GM18873 (cell line): Measurements from ENCODE around the gene PCSK6.
"Not testable (repeated sequence)": the region's sequence is repeated elsewhere in the genome, so short reads cannot be mapped to it uniquely, and the experiment has no call there.

Source experiments
- ATAC-seq: cut with Tn5 transposase; IDR thresholded peaks from one replicate; pipeline ENCODE4 v1.9.1; 2021; ENCODE audit warnings: mild to moderate bottlenecking, moderate library complexity, moderate number of reproducible peaks; ENCODE audit not compliant: unreplicated experiment, low FRiP score

The PCSK6 gene

GRCh38 chr15:101437618-101438481, 51.7 kb downstream of the PCSK6 start:
- no peak for ATAC-seq

- ATAC-seq = no peak
Measured at GRCh38 chr15:101437209-101437608, 52.3 kb downstream of the PCSK6 start.

DNA sequence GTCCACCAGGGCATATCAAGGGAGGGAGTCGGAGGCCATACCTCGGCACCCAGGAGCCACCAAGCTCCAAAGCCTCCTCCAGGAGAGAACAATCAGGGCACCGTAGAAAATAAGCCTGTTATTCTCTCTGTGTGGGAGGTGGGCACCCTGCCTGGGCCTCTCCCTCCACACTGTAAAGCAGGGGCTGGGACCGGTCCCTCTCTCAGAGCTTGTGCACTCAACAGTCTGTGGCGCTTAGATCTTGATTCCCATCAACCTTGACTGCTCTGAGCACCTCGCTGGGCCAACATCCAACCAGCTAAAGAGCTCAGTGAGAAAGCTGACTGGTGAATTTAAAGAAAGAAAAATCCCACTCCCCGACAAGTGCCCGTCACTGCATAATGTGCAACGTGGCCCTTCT, 53.0 kb downstream of the PCSK6 start:
- no peak for ATAC-seq

- ATAC-seq = no peak
Measured at GRCh38 chr15:101435761-101436160, 53.7 kb downstream of the PCSK6 start.

DNA sequence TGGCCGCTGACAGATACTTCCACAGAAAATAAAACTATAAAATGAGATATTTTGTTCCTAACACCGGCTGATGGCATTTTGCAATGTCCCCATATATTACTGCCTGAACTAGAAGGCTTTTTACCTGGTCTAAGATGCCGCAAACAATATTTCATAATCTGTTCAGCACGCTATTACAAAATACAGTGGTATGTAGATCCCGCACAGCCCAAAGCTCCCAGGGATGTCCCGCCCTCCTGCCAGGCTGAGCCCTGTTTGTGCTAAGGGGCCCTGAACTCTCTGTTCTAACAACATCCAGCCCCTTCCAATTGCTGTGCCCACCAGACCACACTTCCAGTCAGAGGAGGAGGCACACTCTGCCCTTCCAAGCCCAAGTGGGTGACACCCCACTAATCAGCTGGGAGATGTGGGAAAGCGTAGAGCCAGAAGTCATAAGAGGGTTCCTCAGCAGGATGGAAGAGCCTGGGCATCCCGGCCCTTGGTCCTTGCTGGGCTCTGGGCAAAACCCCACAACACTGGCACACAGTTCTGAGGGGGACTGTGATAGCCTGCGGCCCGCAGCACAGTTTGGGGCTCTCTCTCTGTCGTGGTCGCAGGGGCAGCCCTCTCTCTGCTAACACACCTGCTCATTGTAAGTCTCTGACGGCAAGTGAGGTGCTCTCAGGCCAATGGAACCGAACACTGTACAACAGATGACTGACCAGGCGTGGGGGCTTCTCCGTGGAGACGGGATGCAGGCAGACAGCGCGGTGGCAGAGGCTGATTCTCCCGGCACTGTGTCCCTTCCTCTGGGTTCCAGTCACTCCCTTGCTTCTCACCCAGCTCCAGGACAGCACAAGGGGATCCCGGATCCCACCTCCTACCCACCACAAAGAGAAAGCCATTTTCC, 55.2 kb downstream of the PCSK6 start:
- ATAC-seq = no peak

- ATAC-seq = no peak
Measured at GRCh38 chr15:101433396-101433795, 56.1 kb downstream of the PCSK6 start.

DNA sequence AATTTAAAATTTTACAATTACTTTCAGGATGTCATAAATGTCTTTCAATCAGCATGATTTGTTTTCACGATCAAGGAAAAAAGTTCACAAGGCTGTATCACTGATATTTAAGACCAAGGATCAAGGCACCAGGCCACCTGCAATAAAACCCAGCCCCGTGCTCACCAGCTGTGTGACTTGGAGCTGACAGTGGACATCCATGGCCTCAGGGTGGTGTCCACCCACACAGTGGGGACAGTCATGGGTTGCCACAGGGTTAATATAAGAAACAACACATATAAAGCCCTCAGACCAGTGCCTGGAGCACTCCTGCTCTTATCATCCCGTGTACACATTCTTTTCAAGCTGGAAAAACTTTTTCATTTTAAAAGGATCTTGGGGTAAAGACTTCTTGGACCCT, 56.5 kb downstream of the PCSK6 start:
- no peak for ATAC-seq

DNA sequence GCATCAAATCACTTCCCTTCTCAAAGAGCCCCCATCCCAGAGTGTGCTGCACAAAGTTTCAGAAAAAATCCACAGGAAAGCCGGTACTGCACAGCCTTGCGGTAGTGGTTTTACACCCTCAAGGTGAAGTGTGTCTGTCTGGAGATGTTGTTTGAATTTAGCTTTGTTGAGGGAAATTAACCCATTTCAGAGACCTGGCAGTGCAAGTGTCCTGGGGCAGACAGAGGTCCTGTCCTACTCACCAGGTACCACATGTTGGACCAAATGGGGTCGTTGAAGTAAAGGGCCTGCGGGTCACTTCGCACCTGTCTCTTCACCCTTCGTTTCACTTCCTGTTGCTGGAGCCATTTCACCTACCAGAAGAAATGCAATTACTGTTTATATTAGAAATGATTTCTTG, 57.8 kb downstream of the PCSK6 start:
- ATAC-seq = no peak

DNA sequence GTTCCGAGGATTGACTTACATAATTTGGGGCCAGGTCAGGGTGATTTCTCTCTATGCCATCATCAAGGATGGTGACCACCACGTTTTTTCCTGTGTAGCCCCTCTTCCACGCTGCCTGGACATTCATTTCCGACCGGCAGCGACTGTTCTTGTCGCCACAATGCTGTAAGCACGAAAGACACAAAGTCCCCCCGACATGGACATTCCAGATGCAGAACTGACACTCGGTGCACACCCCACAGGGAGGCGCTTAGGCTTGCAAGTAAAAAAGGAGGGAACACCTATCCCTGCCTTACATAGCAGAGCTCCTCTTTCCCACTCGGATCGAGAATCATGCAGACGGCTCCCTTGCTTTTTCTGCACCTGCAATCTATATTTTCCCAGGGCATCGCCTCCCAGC, 58.2 kb downstream of the PCSK6 start:
- ATAC-seq = no peak

GRCh38 chr15:101429646-101430045, 59.9 kb downstream of the PCSK6 start:
- no peak for ATAC-seq

DNA sequence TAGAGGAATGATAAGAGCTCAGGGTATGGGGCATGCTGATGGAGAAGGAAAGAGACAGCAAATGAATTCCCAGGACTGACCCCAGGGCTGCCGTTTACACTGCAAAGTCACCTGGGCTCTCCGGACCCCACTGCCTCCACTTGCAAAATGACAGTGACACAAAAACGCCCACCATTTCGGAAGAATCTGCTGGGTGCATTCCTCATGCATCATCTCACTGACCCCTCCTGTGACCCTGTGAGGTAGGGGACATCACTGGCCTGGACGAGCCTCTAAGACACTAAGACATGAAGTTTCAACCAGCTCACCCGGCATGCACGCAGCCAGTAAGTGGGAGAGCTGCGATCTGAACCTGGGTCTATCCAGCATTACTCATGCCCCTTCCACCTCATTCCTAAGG, 60.3 kb downstream of the PCSK6 start:
- ATAC-seq = no peak

GRCh38 chr15:101428758-101429157, 60.7 kb downstream of the PCSK6 start:
- no peak for ATAC-seq

GRCh38 chr15:101427606-101428487, 61.7 kb downstream of the PCSK6 start:
- ATAC-seq = no peak

GRCh38 chr15:101426761-101427333, 62.7 kb downstream of the PCSK6 start:
- no peak for ATAC-seq

DNA sequence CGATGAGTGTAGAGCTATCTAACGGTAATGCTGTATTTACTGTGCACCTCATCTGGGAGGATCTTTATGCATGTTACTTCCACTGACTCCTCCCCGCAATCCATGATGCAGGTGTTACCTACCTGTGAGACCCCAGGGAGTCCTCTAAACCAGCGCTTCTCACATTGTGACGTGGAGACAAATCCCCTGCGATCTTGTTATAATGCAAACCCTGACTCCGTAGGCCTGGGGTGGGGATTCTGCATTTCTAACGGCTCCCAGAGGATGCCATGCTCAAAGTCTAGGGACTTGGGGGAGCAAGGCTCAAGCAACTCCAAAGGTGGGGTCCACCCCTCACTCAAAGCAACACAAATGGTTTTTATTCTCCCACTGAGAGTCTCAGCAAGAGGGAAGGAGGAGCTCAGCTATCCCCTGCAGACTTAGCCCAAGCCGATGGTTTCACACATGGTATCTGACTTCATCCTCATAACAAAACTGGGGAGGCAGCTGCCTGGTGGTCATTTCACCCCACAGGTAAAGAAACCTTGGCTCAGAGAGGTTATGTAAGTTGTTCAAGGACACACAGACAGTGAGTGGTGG, 63.6 kb downstream of the PCSK6 start:
- no peak for ATAC-seq

DNA sequence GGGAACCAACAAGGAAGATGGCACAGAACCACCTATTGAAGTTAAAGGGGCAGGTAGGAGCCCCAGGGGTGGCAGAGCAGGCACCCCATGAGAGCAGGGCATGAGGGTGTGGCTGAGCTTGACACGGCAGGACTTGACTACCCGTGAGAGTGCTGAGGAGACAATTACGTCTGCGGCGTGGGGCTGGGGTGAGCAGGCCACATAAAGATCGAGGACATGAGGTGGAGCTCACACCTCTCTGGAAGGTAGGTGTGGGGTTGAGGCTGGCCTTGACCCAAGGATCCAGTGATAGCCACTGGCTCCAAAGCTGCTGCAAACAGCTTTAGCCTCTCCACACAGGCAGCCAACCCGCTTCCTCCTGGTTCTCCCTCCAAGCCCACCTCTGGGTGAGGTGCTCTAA, 64.5 kb downstream of the PCSK6 start:
- no peak for ATAC-seq

GRCh38 chr15:101420232-101420631, 69.3 kb downstream of the PCSK6 start:
- no peak for ATAC-seq

DNA sequence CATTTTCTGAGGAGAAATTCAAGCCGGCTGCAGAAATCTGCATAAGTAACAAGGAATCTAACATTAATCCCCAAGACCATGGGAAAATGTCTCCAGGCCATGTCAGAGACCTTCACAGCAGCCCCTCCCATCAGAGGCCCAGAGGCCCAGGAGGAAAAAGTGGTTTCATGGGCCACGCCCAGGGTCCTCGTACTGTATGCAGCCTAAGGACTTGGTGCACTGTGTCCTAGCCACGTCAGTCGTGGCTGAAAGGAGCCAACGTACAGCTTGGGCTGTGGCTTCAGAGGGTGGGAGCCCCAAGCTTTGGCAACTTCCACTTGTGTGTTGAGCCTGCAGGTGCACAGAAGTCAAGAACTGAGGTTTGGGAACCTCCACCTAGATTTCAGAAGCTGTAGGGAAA, 73.0 kb downstream of the PCSK6 start:
- not testable (repeated sequence) for ATAC-seq

GRCh38 chr15:101413239-101413638, 76.3 kb downstream of the PCSK6 start:
- ATAC-seq = no peak

GRCh38 chr15:101411581-101411980, 77.9 kb downstream of the PCSK6 start:
- no peak for ATAC-seq
